Immature natural killer cell (primary cell): ENCODE measurements around the gene LOXL4. TPM values are rescaled to one million over a fixed set of nuclear protein-coding genes. Genes with fewer than 3 reads are reported as not detected.
"Not testable (repeated sequence)": the region's sequence is repeated elsewhere in the genome, so short reads cannot be mapped to it uniquely, and the experiment has no call there.

Experiments
- DNase-seq, 3 donors: peaks; one replicate each; pipeline ENCODE4 v3.0.0; 2022; ENCODE audit warnings: mixed read lengths in 1 of 3
- H3K27ac Mint-ChIP-seq, 6 donors: one replicate each; pipeline ENCODE4 v1.8.0; 2020; ENCODE audit warnings: mixed read lengths in 6 of 6, mild to moderate bottlenecking in 5 of 6, inconsistent platforms in 4 of 6, moderate library complexity in 3 of 6
- H3K27me3 Mint-ChIP-seq, 3 donors: one replicate each; pipeline ENCODE4 v1.8.0; 2020 to 2021; ENCODE audit warnings: low read depth in 3 of 3, mild to moderate bottlenecking in 3 of 3, mixed read lengths in 3 of 3, moderate library complexity in 3 of 3, inconsistent platforms in 1 of 3
- H3K36me3 Mint-ChIP-seq, 3 donors: one replicate each; pipeline ENCODE4 v1.8.0; 2020; ENCODE audit warnings: mixed read lengths in 3 of 3, inconsistent platforms in 2 of 3, mild to moderate bottlenecking in 2 of 3
- H3K4me1 Mint-ChIP-seq, 2 donors: one replicate each; pipeline ENCODE4 v1.8.0; 2020; ENCODE audit warnings: inconsistent platforms in 2 of 2, mild to moderate bottlenecking in 2 of 2, mixed read lengths in 2 of 2, moderate library complexity in 1 of 2
- H3K4me3 Mint-ChIP-seq, 5 donors: one replicate each; pipeline ENCODE4 v1.8.0; 2020; ENCODE audit warnings: mild to moderate bottlenecking in 5 of 5, mixed read lengths in 5 of 5, inconsistent platforms in 3 of 5, moderate library complexity in 3 of 5
- H3K9me3 Mint-ChIP-seq, 6 donors: one replicate each; pipeline ENCODE4 v1.8.0; 2020; ENCODE audit warnings: mild to moderate bottlenecking in 6 of 6, mixed read lengths in 6 of 6, inconsistent platforms in 4 of 6, moderate library complexity in 3 of 6
- polyA plus RNA-seq, 3 donors: library from polyadenylated mRNA; unstranded; fragments of 300-500 nt; fragmentation: Illumina TruSeq; gene quantifications; one replicate each; pipeline ENCODE4 v1.2.3, GENCODE V29; 2021

LOXL4 gene
- polyA plus RNA-seq, 3 donors from 2014 or later: 0.18 TPM; not detected in 2

GRCh38 chr10:98238391-98238790 is 29.6 kb downstream of the LOXL4 start:
- Mint-ChIP-seq H3K4me3 (no peak overlapping the region), H3K27me3 (no peaks in the 10 kb centered on the region), H3K27ac (peak overlapping the region in 1 of 6 donors; percentile 9), H3K4me1 (peaks cover 0 to 7% of the 10 kb centered on the region in 2 donors), H3K9me3 (no peaks in the 10 kb centered on the region), H3K36me3 (peaks cover 22 to 43% (median 22%) of the 10 kb centered on the region in 3 donors)
- DNase-seq: no peak

- Mint-ChIP-seq H3K27me3 (no peaks in the 10 kb centered on the region), H3K4me1 (peaks cover 0 to 20% of the 10 kb centered on the region in 2 donors), H3K9me3 (no peaks in the 10 kb centered on the region), H3K4me3 (no peak overlapping the region), H3K27ac (no peak overlapping the region), H3K36me3 (peaks cover 20 to 37% (median 21%) of the 10 kb centered on the region in 3 donors)
- DNase-seq: no peak
These were observed 31.1 kb downstream of the LOXL4 start for GRCh38 chr10:98236862-98237261.

- no peak for DNase-seq
- Mint-ChIP-seq H3K36me3 (peaks cover 16 to 35% (median 21%) of the 10 kb centered on the region in 3 donors), H3K27ac (peak overlapping the region in 1 of 6 donors; percentile 42), H3K27me3 (no peaks in the 10 kb centered on the region), H3K4me3 (no peak overlapping the region), H3K9me3 (no peaks in the 10 kb centered on the region), H3K4me1 (peaks cover 0 to 21% of the 10 kb centered on the region in 2 donors)
These were observed 32.1 kb downstream of the LOXL4 start for GRCh38 chr10:98235846-98236245.

- peaks cover 20 to 30% (median 24%) of the 10 kb centered on the region in 3 donors for H3K36me3 Mint-ChIP-seq
- peak overlapping the region in 1 of 6 donors; percentile 7 for H3K27ac Mint-ChIP-seq
- no peaks in the 10 kb centered on the region for H3K9me3 Mint-ChIP-seq
- peaks cover 10 to 48% of the 10 kb centered on the region in 2 donors for H3K4me1 Mint-ChIP-seq
- no peaks in the 10 kb centered on the region for H3K27me3 Mint-ChIP-seq
- DNase-seq: no peak
- no peak overlapping the region for H3K4me3 Mint-ChIP-seq
These were observed 36.6 kb downstream of the LOXL4 start for GRCh38 chr10:98231417-98231816.

- not testable (repeated sequence) for H3K27ac Mint-ChIP-seq, H3K27me3 Mint-ChIP-seq, DNase-seq, H3K9me3 Mint-ChIP-seq, H3K4me3 Mint-ChIP-seq
- Mint-ChIP-seq H3K4me1 (peaks cover 18 to 71% of the 10 kb centered on the region in 2 donors), H3K36me3 (peaks cover 8 to 14% (median 12%) of the 10 kb centered on the region in 3 donors)
These were observed 39.7 kb downstream of the LOXL4 start for GRCh38 chr10:98228266-98228665.

GRCh38 chr10:98227713-98228112 is 40.3 kb downstream of the LOXL4 start:
- H3K4me3 Mint-ChIP-seq, H3K27ac Mint-ChIP-seq, DNase-seq, H3K27me3 Mint-ChIP-seq, H3K9me3 Mint-ChIP-seq: not testable (repeated sequence)
- Mint-ChIP-seq H3K36me3 (peaks cover 8 to 14% (median 12%) of the 10 kb centered on the region in 3 donors), H3K4me1 (peaks cover 18 to 67% of the 10 kb centered on the region in 2 donors)

- Mint-ChIP-seq H3K27ac (peak overlapping the region in 2 of 6 donors; percentile 3 to 39), H3K4me1 (peaks cover 20 to 61% of the 10 kb centered on the region in 2 donors), H3K9me3 (no peaks in the 10 kb centered on the region), H3K36me3 (peaks cover 4 to 11% (median 10%) of the 10 kb centered on the region in 3 donors), H3K27me3 (peaks cover 0 to 1% (median 0%) of the 10 kb centered on the region in 3 donors), H3K4me3 (no peak overlapping the region)
- DNase-seq: no peak
These were observed 41.4 kb downstream of the LOXL4 start for GRCh38 chr10:98226508-98227144.

GRCh38 chr10:98224996-98225395 is 43.0 kb downstream of the LOXL4 start:
- peaks cover 0 to 1% (median 0%) of the 10 kb centered on the region in 3 donors for H3K27me3 Mint-ChIP-seq
- peaks cover 16 to 52% of the 10 kb centered on the region in 2 donors for H3K4me1 Mint-ChIP-seq
- H3K4me3 Mint-ChIP-seq: no peak overlapping the region
- peaks cover 2 to 4% (median 2%) of the 10 kb centered on the region in 6 donors for H3K9me3 Mint-ChIP-seq
- no peak for DNase-seq
- peak overlapping the region in 1 of 6 donors; percentile 2 for H3K27ac Mint-ChIP-seq
- H3K36me3 Mint-ChIP-seq: peaks cover 5 to 12% (median 6%) of the 10 kb centered on the region in 3 donors

GRCh38 chr10:98224509-98224908 is 43.5 kb downstream of the LOXL4 start:
- DNase-seq: no peak
- Mint-ChIP-seq H3K4me3 (no peak overlapping the region), H3K9me3 (peaks cover 5 to 8% (median 7%) of the 10 kb centered on the region in 6 donors), H3K27me3 (peaks cover 0 to 1% (median 0%) of the 10 kb centered on the region in 3 donors), H3K36me3 (peaks cover 10 to 15% (median 11%) of the 10 kb centered on the region in 3 donors), H3K27ac (no peak overlapping the region), H3K4me1 (peaks cover 18 to 51% of the 10 kb centered on the region in 2 donors)

GRCh38 chr10:98223874-98224273 is 44.1 kb downstream of the LOXL4 start:
- Mint-ChIP-seq H3K4me3 (no peak overlapping the region), H3K9me3 (peaks cover 10 to 14% (median 13%) of the 10 kb centered on the region in 6 donors), H3K27ac (no peak overlapping the region), H3K27me3 (peaks cover 0 to 1% (median 0%) of the 10 kb centered on the region in 3 donors), H3K4me1 (peaks cover 17 to 52% of the 10 kb centered on the region in 2 donors), H3K36me3 (peaks cover 16 to 21% (median 17%) of the 10 kb centered on the region in 3 donors)
- DNase-seq: no peak

GRCh38 chr10:98217801-98218200 is 50.2 kb downstream of the LOXL4 start:
- Mint-ChIP-seq H3K36me3 (peaks cover 23 to 33% (median 33%) of the 10 kb centered on the region in 3 donors), H3K27ac (no peak overlapping the region)
- no peak for DNase-seq

GRCh38 chr10:98215373-98215772 is 52.6 kb downstream of the LOXL4 start:
- peaks cover 39 to 84% of the 10 kb centered on the region in 2 donors for H3K4me1 Mint-ChIP-seq
- H3K27me3 Mint-ChIP-seq: no peaks in the 10 kb centered on the region
- no peak for DNase-seq
- peaks cover 10 to 24% (median 15%) of the 10 kb centered on the region in 6 donors for H3K9me3 Mint-ChIP-seq
- H3K36me3 Mint-ChIP-seq: peaks cover 35 to 39% (median 38%) of the 10 kb centered on the region in 3 donors
- H3K4me3 Mint-ChIP-seq: no peak overlapping the region
- no peak overlapping the region for H3K27ac Mint-ChIP-seq

More at GRCh38 chr10:98217801-98218200, 50.2 kb downstream of the LOXL4 start:
- Mint-ChIP-seq H3K4me1 (peaks cover 20 to 60% of the 10 kb centered on the region in 2 donors), H3K9me3 (peaks cover 10 to 24% (median 15%) of the 10 kb centered on the region in 6 donors), H3K27me3 (no peaks in the 10 kb centered on the region), H3K4me3 (no peak overlapping the region)

- Mint-ChIP-seq H3K27ac (no peak overlapping the region), H3K36me3 (peaks cover 23 to 35% (median 35%) of the 10 kb centered on the region in 3 donors), H3K9me3 (peaks cover 0 to 10% (median 2%) of the 10 kb centered on the region in 6 donors), H3K4me3 (no peak overlapping the region), H3K27me3 (no peaks in the 10 kb centered on the region), H3K4me1 (peaks cover 35 to 86% of the 10 kb centered on the region in 2 donors)
- DNase-seq: no peak
These were observed 54.3 kb downstream of the LOXL4 start for GRCh38 chr10:98213740-98214139.

GRCh38 chr10:98212196-98212595 is 55.8 kb downstream of the LOXL4 start:
- H3K27ac Mint-ChIP-seq: no peak overlapping the region
- peaks cover 27 to 71% of the 10 kb centered on the region in 2 donors for H3K4me1 Mint-ChIP-seq
- no peaks in the 10 kb centered on the region for H3K9me3 Mint-ChIP-seq
- no peak for DNase-seq
- no peaks in the 10 kb centered on the region for H3K27me3 Mint-ChIP-seq
- no peak overlapping the region for H3K4me3 Mint-ChIP-seq
- peaks cover 27 to 32% (median 29%) of the 10 kb centered on the region in 3 donors for H3K36me3 Mint-ChIP-seq
